Left kidney (tissue), 2 donors: ENCODE data around the gene SYTL1. TPM values are rescaled to one million over a fixed set of nuclear protein-coding genes. Genes with fewer than 3 reads are reported as not detected.
A peak's percentile ranks its signal among the peaks of the same experiment; 100 is the strongest.

Experiments
- DNase-seq: peaks from one replicate; pipeline ENCODE4 v3.0.0-alpha.2; 2013
- polyA plus RNA-seq: library from polyadenylated mRNA; unstranded; fragments of 120-200 nt; gene quantifications from one replicate; pipeline ENCODE4 v1.2.1, GENCODE V29; 2013; ENCODE audit not compliant: insufficient read length

Gene SYTL1
- polyA plus RNA-seq, 1 donor = 7.6 TPM

- DNase-seq = no peak
Measured at GRCh38 chr1:27363766-27364695, 22.2 kb downstream of the SYTL1 start.

GRCh38 chr1:27364696-27365371 is 23.0 kb downstream of the SYTL1 start:
- no peak for DNase-seq

DNA sequence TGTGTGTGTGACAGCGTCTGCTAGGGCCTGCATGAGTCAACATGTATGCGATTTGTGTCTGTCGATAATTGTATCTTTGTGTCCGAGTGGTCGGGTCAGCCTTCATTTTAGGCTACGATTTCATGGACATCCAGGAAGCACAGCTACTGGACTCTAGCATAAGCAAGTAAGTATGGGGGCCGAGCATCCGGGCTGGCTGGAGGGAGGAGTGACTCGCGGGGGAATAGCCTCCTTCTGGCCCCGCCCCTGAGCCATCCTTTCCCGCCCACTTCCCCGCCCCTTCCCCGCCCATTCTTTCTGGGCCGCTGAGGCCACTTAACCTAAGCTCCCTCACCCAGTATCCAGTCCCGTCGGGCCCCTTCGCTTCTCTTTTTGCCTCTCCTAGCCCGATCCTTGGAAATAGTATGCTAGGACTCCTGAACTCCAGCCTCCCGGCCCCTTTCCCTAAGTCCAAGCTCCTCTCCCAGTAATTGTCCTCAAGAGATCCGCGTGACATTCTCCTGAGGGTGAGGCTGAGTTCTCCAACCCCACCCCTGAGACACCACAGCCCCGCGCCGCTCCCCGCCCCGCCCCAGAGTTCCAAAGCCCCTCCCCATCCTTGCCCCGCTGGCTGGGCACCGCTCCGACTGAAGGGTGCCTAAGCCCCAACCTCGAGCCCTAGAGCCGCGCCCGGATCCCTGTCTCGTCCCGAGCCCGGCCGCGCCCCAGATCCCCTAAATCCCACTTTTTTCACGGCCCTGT is 23.7 kb downstream of the SYTL1 start:
- DNase-seq = peak; percentile 87

DNA sequence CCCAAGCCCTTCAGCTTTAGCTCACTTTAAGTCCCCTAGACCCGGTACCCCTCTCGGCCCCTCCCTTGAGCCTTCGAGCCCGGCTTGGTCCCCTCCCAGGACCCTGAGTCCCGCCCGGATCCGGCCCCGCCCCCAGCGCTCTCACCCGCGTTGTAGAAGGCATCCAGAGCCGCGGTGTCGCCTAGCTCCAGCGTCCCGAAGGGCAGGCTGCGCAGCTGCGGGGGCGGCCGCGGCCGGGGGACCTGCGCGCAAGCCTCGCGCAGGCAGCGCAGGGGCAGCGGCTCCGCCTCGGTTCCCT is 24.2 kb downstream of the SYTL1 start:
- peak; percentile 75 for DNase-seq

- peak; percentile 73 for DNase-seq
Measured at GRCh38 chr1:27366411-27367159, 24.8 kb downstream of the SYTL1 start, which contains the start of gene MAP3K6. MAP3K6 (minus strand) TSS chr1:27366961; CDS start chr1:27366597, 364 bp downstream.

DNA sequence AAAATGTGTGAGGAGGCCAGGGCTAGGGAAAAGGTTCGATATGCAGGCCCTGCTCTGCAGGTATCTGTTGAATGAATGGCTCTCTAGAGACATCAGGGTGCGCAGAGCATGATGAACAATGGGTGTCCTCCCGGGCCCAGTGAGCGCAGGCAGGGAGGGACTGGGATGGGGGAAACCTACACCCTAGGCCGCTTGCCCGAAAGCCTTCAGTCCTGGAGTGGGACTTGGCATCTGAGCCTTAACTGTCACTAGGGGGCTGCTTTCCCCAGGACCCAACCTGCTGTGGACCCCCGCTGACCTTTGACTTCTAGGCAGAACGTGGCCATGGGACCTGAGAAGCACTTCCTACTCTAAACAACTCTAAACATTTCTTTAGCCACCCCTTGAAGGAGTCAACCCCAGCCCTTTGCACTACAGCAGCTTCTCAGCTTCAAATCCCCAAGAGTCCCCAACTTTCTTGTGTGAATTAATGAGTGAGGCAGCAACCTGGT is 25.4 kb downstream of the SYTL1 start:
- DNase-seq = no peak

GRCh38 chr1:27368869-27369582 is 27.2 kb downstream of the SYTL1 start:
- DNase-seq = no peak

- no peak for DNase-seq
Measured at GRCh38 chr1:27372022-27372807, 30.4 kb downstream of the SYTL1 start.

GRCh38 chr1:27372808-27373690 is 31.2 kb downstream of the SYTL1 start:
- no peak for DNase-seq

GRCh38 chr1:27374362-27375086 is 32.7 kb downstream of the SYTL1 start, which contains the start of gene FCN3:
FCN3 (minus strand) TSS chr1:27374824; CDS start chr1:27374818, 6 bp downstream.
- DNase-seq = no peak

GRCh38 chr1:27377760-27378495 is 36.1 kb downstream of the SYTL1 start:
- no peak for DNase-seq

GRCh38 chr1:27379564-27380122 is 37.8 kb downstream of the SYTL1 start:
- no peak for DNase-seq

- no peak for DNase-seq
Measured at GRCh38 chr1:27380224-27380623, 38.4 kb downstream of the SYTL1 start.

GRCh38 chr1:27380766-27381733 is 39.2 kb downstream of the SYTL1 start:
- no peak for DNase-seq

DNA sequence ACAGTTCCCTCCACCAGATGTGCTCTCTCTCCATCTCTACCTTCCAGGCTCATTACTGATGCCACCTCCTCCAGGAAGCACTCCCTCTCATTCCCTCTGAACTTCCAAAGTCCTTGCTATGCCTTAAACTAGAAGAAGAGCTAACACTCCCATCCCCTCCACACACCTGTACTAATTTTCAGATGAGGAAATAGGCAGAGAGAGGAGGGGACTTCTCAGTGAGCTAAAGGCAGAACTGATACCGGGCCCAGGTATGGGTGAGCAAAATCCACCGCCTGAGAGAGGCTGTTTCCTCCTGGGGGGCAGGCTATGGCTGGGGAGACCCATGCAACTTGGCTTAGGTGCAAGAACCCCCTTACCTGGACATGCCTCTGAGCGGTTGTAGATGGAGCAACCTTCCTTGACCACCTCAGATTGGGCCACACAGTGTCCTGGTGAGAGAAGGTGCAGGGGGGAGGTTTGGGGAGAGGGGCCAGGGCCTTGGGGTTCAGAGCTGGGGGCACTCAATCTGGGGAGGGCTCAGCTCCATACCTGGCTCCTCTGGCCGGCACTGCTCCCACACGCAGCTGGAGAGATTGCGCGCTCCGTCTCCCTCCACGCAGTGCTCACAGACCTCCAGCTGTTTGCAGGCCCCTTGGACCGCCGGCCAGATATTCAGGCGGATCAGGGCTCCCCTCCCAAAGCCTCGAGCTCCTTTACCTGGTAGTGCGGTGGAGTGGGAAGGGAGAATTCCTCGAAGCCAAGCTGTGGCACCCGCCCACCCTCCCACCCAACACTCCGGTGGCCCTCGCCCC is 40.3 kb downstream of the SYTL1 start:
- no peak for DNase-seq
